GM03348 (cell line): Measurements from ENCODE around the gene LRRC59.
"Not testable (repeated sequence)": the region's sequence is repeated elsewhere in the genome, so short reads cannot be mapped to it uniquely, and the experiment has no call there.

Source experiments
- DNase-seq: peaks from one replicate; pipeline ENCODE4 v3.0.0; 2012; ENCODE audit warnings: low spot score

Gene LRRC59

GRCh38 chr17:50424996-50425681, 27.8 kb upstream of the LRRC59 start:
- DNase-seq = no peak

DNA sequence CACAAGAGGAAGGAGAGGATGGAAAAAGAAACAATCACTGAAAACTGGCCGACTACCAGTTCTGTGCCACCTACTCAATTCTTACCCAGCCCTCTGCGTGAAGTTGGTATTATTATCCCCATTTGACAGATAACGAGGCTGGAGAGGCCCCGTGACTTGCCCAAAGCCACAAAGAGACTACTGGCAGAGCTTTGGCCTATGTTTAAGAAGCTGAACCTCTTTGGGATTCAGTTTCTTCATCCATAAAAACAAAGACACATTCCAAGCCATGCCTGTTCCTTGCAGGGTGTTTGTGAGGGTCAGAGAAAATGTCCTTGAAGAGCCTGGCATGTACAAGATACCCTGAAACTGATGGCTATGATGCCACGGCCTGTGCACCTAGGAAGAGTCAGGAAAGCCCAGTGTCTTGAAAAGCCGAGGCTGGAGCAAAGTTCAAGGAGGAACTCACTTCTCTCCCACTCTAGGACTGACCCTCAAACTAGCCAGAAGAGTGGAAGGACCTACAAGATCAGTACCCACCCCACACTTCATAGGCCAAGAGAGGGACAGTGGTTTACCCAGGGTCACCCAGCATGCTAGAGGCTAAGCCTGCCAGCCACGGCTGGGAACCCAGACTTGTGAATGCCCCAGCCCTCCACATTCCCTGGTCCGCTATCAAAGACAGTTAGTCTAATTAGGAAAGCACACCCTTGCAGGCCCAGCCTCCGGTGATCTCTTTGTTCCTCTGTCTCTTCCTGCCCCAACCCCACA, 27.1 kb upstream of the LRRC59 start:
- no peak for DNase-seq

- DNase-seq = peak; percentile 89
Measured at GRCh38 chr17:50423553-50424159, 26.3 kb upstream of the LRRC59 start.

GRCh38 chr17:50422738-50423137, 25.4 kb upstream of the LRRC59 start:
- DNase-seq = no peak

DNA sequence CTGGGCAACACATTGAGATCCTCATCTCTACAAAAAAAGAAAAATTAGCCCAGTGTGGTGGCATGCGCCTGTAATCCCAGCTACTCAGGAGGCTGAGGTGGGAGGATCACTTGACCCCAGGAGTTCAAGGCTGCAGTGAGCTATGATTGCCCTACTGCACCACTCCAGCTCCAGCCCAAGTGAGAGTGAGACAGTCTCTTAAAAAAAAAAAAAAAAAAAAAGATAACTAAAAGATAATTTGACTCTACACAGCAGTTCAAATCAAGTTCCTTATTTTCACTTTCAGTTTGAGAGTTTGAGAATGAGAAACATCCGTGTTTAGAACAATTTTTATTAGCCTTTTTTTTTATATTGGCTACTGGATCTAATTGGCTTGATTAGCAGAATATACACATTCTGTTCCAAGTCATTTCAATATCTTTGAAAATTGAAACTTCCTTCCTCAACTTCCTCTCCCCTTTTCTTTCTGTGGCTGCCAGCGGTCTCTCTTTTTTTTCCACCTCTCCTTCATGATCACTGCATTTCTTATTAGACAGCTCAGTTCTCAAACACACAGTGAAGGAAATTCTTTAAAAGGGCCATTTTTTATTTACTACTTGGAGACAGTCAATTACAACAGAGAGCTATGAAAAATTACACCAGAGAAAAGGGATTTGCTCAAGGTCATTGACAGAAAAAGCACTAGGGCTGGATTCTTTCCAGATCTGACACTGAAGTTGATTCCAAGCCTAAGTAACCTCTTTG, 24.2 kb upstream of the LRRC59 start:
- no peak for DNase-seq

GRCh38 chr17:50420419-50421112, 23.2 kb upstream of the LRRC59 start:
- peak; percentile 33 for DNase-seq

GRCh38 chr17:50419577-50419976, 22.3 kb upstream of the LRRC59 start:
- DNase-seq = not testable (repeated sequence)

- no peak for DNase-seq
Measured at GRCh38 chr17:50414808-50415207, 17.5 kb upstream of the LRRC59 start.

DNA sequence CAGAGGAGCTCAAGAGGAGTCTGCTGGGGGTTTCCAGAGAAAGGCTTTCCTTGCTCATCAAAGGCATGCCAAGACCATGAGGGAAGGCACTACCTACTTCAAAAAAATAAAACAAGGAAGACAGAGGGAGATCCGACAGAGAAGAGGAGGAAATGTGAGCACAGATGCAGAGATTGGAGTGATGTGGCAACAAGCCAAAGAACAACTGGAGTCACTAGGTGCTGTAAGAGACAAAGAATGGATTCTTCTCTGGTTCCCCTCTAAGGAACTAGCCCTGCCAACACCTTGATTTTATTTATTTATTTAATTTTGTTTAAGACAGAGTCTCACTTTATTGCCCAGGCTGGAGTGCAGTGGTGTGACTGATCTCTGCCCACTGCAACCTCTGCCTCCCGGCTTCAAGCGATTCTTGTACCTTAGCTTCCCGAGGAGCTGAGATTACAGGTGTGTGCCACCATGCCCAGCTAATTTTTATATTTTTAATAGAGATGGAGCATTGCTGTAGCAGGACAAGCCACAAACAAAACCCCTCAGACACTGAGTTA, 14.9 kb upstream of the LRRC59 start:
- DNase-seq = no peak

DNA sequence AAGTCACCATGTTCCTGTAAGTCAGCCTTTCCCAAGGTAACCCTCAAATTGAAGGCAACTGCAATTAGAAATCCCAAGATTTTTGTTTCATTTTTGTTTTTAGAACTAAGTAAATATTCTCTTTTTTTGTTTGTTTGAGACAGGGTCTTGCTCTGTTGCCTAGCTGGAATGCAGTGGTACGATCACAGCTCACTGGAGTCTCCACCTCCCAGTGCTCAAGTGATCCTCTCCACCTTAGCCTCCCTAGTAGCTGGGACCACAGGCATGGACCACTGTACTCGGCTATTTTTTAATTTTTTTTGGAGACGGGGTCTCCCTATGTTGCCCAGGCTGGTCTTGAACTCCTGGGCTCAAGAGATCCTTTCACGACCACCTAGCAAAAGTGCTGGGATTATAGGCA, 10.6 kb upstream of the LRRC59 start:
- no peak for DNase-seq

DNA sequence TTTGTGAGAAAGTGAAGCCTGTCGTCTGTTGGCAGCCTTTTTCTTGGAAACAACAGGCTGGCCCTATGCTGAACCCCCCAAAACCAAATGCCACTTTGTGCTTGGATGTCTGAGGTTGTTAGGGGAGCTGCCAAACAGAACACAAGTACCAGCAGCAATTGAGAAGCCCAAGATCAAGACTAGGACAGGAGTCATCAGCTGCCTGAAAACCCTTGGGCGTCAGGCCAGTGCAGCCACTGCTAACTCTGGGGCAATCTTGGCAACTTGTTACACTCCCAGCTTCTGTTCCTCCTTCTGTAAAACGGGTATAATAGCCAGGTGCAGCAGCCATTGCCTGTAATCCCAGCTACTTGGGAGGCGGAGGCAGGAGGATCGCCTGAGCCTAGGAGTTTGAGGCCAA, 9.3 kb upstream of the LRRC59 start:
- no peak for DNase-seq

- not testable (repeated sequence) for DNase-seq
Measured at GRCh38 chr17:50405351-50405750, 8.0 kb upstream of the LRRC59 start.

- DNase-seq = not testable (repeated sequence)
Measured at GRCh38 chr17:50399591-50399990, 2.3 kb upstream of the LRRC59 start.

- not testable (repeated sequence) for DNase-seq
Measured at GRCh38 chr17:50398672-50399071, 1.3 kb upstream of the LRRC59 start.

- DNase-seq = peak; percentile 6
Measured at GRCh38 chr17:50397919-50398285, 579 bp upstream of the LRRC59 start.

DNA sequence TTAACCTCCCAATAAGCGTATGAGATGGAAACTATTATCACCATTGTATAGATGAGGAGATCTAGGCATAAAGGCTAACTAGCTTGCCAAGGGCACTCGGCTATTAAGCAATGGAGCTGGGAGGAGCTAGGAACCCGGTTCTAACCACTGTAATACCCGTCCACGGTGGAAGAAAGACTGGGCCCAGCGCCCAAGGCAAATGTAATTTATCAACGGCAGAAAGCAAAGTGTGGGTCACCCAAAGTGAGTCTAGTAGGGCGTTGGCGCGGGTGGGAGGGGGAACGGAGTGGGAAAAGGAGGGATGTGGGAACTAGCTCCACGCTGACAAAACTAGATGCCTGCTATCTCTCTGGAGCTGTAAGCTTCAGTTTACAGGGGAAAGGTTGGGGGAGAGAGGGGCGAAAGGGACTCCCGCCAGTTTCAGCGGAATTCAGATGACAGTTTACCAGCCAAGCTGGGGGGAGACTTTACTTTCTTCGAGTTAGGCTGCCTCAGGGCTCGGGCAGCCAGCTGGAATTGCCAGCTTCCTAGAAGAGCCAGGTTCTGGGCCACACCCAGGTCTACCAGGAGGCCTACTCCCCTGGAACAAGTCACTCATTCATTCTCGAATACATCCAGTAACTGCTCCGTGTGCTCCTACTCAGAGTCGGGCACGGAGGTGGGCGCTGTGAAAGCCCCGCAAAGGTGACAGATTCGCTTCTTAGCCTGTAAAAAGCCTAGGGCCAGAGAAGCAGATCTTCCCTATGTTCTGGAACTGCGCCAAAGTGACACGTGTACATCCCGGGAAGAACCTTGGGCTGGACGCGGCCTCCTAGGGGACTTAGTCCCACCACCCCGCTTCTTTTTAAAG, 837 bp downstream of the LRRC59 start:
- peak; percentile 77 for DNase-seq

DNA sequence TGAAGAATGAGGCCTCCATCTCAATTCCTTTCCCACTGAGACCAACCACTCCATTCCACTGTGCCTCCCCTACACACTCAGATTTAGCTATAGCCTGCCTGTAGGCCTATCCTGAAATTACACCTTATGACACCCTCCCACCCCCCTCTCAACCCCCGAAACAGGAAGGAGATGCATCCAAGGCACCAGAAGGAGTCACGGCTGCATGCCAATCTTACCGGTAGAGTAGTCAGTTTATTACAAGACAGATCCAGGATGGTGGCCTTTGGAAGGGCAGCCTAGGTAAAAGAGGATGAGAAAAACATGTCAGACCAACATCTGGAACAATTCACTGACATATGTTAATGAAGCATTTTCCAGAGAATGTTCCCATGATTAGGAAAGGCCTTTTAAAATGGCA, 2.6 kb downstream of the LRRC59 start:
- DNase-seq = peak; percentile 5

GRCh38 chr17:50393700-50394099, 3.6 kb downstream of the LRRC59 start:
- DNase-seq = peak; percentile 0

GRCh38 chr17:50392621-50393020, 4.7 kb downstream of the LRRC59 start:
- peak; percentile 0 for DNase-seq

GRCh38 chr17:50389534-50389933, 7.8 kb downstream of the LRRC59 start:
- no peak for DNase-seq

DNA sequence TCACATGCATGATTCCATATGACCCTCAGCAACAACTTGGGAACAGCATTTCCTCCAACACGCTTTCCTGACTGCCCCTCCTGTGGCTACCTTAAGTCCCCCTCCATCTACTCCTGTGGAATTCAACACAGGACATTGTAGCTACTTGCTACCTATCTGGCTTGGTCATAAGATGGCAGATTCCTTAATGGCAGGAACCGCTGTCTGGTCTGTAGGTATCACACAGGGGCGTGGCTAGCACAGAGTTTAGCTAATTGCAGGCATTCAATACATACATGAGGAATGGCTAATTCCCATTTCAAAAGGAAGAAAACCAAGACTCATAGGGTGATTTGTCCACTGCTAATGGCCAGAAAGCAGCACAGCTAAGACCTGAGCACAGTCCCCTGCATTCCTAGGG, 8.6 kb downstream of the LRRC59 start:
- no peak for DNase-seq
